ENCODE measurements around the gene MACF1.

DNA sequence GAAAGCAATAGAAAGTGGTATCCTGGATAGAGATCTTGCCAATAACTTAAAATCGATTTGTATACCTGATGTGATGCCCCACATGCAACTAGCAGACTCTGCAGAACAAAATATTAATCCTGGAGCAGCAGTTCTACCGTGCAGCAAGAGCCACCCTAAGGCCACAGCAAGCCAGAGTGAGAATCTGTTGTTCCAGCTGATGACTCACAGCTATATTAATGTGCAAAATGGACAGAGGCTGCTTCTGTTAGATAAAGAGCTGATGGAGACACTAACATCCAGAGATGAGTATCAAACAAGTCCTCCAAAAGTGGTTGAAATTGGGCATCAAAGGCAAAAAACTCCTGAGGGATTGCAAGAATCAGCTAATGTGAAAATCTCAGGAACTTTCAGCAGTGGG is 127.8 kb downstream of the MACF1 start:
- TF ChIP-seq, protein P1, sequence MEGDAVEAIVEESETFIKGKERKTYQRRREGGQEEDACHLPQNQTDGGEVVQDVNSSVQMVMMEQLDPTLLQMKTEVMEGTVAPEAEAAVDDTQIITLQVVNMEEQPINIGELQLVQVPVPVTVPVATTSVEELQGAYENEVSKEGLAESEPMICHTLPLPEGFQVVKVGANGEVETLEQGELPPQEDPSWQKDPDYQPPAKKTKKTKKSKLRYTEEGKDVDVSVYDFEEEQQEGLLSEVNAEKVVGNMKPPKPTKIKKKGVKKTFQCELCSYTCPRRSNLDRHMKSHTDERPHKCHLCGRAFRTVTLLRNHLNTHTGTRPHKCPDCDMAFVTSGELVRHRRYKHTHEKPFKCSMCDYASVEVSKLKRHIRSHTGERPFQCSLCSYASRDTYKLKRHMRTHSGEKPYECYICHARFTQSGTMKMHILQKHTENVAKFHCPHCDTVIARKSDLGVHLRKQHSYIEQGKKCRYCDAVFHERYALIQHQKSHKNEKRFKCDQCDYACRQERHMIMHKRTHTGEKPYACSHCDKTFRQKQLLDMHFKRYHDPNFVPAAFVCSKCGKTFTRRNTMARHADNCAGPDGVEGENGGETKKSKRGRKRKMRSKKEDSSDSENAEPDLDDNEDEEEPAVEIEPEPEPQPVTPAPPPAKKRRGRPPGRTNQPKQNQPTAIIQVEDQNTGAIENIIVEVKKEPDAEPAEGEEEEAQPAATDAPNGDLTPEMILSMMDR (conservative IDR thresholded peaks at IDR 0.05 in 1 of 2, IDR thresholded peaks at IDR 0.05 in 1 of 2; ENCODE audit: extremely low read depth in 1 of 2, insufficient read depth in 1 of 2, low read depth in 1 of 2, low read length in 2 of 2), result no peak
- TF ChIP-seq EZH2 (IDR thresholded peaks at IDR 0.05; ENCODE audit: borderline replicate concordance, low read length), result no peak
